GM18498 (cell line): Measurements from ENCODE around the gene C16orf89.
"Not testable (repeated sequence)": the region's sequence is repeated elsewhere in the genome, so short reads cannot be mapped to it uniquely, and the experiment has no call there.

Experiments
- ATAC-seq: cut with Tn5 transposase; IDR thresholded peaks from one replicate; pipeline ENCODE4 v1.9.1; 2021; ENCODE audit warnings: mild to moderate bottlenecking, moderate library complexity; ENCODE audit not compliant: unreplicated experiment

Gene C16orf89

GRCh38 chr16:5065813-5066212 is at the start of gene C16orf89:
Gene C16orf89 (minus strand): TSS chr16:5065956. CDS start chr16:5065908, 48 bp downstream.
- no peak for ATAC-seq

GRCh38 chr16:5110933-5111332 is 45.2 kb upstream of the C16orf89 start:
- ATAC-seq = not testable (repeated sequence)

GRCh38 chr16:5108505-5109158 is 42.9 kb upstream of the C16orf89 start:
- no peak for ATAC-seq

- not testable (repeated sequence) for ATAC-seq
These were observed 39.3 kb upstream of the C16orf89 start for GRCh38 chr16:5105039-5105438.

- ATAC-seq = not testable (repeated sequence)
These were observed 37.7 kb upstream of the C16orf89 start for GRCh38 chr16:5103296-5104032.

GRCh38 chr16:5099174-5099573 is 33.4 kb upstream of the C16orf89 start:
- not testable (repeated sequence) for ATAC-seq

- not testable (repeated sequence) for ATAC-seq
These were observed 32.7 kb upstream of the C16orf89 start for GRCh38 chr16:5098221-5099159.

- peak; percentile 99 for ATAC-seq
These were observed 31.9 kb upstream of the C16orf89 start, which contains the start of gene EEF2KMT for GRCh38 chr16:5097470-5098220. Gene EEF2KMT (minus strand): TSS chr16:5097795. CDS start chr16:5097739, 56 bp downstream.

- ATAC-seq = not testable (repeated sequence)
These were observed 31.3 kb upstream of the C16orf89 start for GRCh38 chr16:5097061-5097469.

GRCh38 chr16:5096437-5097060 is 30.8 kb upstream of the C16orf89 start:
- not testable (repeated sequence) for ATAC-seq

GRCh38 chr16:5095145-5095830 is 29.5 kb upstream of the C16orf89 start:
- not testable (repeated sequence) for ATAC-seq

- not testable (repeated sequence) for ATAC-seq
These were observed 28.0 kb upstream of the C16orf89 start for GRCh38 chr16:5093746-5094145.

GRCh38 chr16:5093081-5093480 is 27.3 kb upstream of the C16orf89 start:
- ATAC-seq = not testable (repeated sequence)

GRCh38 chr16:5090592-5090991 is 24.8 kb upstream of the C16orf89 start:
- ATAC-seq = not testable (repeated sequence)

- ATAC-seq = not testable (repeated sequence)
These were observed 24.3 kb upstream of the C16orf89 start for GRCh38 chr16:5089911-5090555.

- not testable (repeated sequence) for ATAC-seq
These were observed 23.2 kb upstream of the C16orf89 start for GRCh38 chr16:5088936-5089335.

GRCh38 chr16:5088086-5088790 is 22.5 kb upstream of the C16orf89 start:
- not testable (repeated sequence) for ATAC-seq

- not testable (repeated sequence) for ATAC-seq
These were observed 20.0 kb upstream of the C16orf89 start for GRCh38 chr16:5085716-5086115.
